ENCODE results near the gene UCN. TPM values are rescaled to one million over a fixed set of nuclear protein-coding genes. Genes with fewer than 3 reads are reported as not detected.
A peak's percentile ranks its signal among the peaks of the same experiment; 100 is the strongest.
"Not testable (repeated sequence)": the region's sequence is repeated elsewhere in the genome, so short reads cannot be mapped to it uniquely, and the experiment has no call there.

Gene UCN
- total RNA-seq, 1 donor from 2014 or later = not detected

DNA sequence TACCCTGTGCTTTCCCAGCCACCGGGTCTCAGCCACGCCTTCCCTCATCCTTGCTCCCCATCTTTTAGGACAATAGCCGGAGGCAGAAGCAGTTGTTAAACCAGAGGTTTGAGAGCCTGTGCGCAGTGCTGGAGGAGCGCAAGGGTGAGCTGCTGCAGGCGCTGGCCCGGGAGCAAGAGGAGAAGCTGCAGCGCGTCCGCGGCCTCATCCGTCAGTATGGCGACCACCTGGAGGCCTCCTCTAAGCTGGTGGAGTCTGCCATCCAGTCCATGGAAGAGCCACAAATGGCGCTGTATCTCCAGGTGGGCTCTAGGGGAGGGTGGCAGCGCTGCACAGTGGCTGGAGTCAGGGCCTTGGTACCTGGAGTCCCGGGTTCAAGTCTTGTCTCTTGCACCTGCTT, 2.7 kb downstream of the UCN start:
- Histone ChIP-seq H3K36me3 (peaks cover 0 to 11% of the 10 kb centered on the region in 2 donors), H3K27me3 (peaks cover 12% of the 10 kb centered on the region), H3K27ac (no peak overlapping the region), H3K4me1 (peaks cover 0 to 19% of the 10 kb centered on the region in 2 donors), H3K4me3 (no peak overlapping the region), H3K9me3 (no peaks in the 10 kb centered on the region)
- TF ChIP-seq, protein P1, sequence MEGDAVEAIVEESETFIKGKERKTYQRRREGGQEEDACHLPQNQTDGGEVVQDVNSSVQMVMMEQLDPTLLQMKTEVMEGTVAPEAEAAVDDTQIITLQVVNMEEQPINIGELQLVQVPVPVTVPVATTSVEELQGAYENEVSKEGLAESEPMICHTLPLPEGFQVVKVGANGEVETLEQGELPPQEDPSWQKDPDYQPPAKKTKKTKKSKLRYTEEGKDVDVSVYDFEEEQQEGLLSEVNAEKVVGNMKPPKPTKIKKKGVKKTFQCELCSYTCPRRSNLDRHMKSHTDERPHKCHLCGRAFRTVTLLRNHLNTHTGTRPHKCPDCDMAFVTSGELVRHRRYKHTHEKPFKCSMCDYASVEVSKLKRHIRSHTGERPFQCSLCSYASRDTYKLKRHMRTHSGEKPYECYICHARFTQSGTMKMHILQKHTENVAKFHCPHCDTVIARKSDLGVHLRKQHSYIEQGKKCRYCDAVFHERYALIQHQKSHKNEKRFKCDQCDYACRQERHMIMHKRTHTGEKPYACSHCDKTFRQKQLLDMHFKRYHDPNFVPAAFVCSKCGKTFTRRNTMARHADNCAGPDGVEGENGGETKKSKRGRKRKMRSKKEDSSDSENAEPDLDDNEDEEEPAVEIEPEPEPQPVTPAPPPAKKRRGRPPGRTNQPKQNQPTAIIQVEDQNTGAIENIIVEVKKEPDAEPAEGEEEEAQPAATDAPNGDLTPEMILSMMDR (IDR thresholded peaks at IDR 0.05) = no peak
- intact Hi-C loops (cut with DNase I) = no loop called here
- no peak for DNase-seq (ENCODE audit: low spot score in 2 of 2)

DNA sequence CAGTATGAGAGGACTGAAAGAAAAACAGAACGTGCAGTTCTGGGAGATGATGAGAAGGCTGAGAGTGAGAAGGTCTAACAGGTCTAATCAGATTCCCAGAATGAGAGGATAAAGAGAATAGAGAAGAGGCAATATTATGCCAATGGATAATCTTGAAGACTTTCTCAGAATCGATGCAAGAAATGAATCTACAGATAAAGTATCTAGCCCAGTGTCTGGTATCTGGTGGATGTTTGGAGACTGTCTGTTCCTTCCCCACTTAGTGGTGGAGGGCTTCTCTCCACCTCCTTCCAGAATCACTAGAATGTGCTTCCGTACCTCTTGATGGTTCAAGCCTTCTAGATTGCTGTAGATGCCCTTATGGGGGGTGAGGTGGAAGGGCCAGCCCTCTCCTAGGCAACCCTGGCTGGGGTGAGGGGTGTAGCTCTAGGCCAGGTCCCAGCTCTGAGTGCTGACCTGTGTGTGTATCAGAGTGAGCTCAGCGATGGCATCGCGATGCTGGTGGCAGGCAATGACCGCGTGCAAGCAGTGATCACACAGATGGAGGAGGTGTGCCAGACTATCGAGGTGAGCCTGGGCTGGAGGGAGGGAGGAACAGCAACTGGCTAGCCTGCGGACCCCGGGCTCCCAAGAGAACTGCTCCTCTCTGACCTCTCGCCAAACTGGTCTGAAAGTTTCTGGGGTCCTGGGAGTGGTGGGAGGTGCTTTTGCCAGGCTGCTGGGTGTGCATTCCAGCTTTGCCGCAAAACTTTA, 3.6 kb downstream of the UCN start:
- Histone ChIP-seq H3K4me3 (no peak overlapping the region), H3K36me3 (peaks cover 0 to 4% of the 10 kb centered on the region in 2 donors), H3K27me3 (peaks cover 12% of the 10 kb centered on the region), H3K4me1 (peaks cover 0 to 19% of the 10 kb centered on the region in 2 donors), H3K9me3 (no peaks in the 10 kb centered on the region), H3K27ac (no peak overlapping the region)
- no peak for DNase-seq (ENCODE audit: low spot score in 2 of 2)
- TF ChIP-seq, protein P1 (IDR thresholded peaks at IDR 0.05) = no peak
- intact Hi-C loops (cut with DNase I) = no loop called here

DNA sequence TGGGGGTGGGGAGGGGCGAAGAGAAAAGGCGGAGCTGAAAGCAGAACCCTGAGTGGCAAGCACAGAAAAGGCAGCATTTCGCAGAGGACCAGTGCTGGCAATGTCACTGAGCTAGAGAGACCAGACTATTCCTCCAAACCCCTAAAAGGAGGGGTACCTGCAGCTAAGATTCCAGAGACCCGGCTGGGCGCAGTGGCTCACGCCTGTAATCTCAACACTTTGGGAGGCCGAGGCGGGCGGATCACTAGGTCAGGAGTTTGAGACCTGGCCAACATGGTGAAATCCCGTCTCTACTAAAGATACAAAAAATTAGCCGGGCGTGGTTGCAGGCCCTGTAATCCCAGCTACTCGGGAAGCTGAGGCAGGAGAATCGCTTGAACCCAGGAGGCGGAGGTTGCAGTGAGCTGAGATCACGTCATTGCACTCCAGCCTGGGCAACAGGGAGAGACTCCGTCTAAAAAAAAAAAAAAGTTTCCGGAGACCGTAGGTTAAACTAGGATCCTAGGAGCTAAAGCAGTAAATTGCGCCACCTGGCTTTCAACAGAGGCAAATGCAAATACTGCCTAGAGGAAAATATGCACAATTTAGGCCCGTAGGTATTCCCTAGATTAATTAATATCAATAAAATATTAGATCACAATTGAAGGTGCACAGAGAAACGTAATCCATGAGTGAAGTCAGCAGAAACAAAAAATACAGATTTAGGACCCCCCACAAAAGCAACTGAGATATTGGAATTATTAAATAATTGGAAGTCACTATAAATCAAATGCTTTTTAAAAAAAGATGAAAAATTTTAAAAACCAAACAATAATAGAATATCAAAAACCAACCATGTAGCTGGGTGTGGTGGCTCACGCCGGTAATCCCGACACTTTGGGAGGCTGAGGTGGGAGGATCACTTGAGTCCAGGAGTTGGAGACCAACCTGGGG, 4.9 kb downstream of the UCN start:
- no peak for DNase-seq (ENCODE audit: low spot score in 2 of 2)

DNA sequence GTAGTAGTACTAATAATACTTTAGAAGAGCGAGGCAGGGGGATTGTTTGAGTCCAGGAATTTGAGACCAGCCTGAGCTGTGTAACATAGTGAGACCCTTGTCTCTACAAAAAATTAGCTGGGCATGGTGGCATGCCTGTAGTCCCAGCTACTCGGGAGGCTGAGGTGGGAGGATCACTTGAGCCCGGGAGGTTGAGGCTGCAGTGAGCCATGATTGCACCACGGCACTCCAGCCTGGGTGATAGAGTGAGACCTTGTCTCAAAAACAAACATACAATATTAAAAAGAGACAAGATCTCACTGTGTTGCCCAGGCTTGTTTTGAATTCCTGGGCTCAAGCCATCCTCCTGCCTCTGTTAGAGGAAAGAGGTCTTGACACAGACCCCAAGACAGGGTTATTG, 7.6 kb downstream of the UCN start:
- H3K27ac ChIP-seq; H3K9me3 ChIP-seq; H3K4me3 ChIP-seq; H3K4me1 ChIP-seq; intact Hi-C loops (cut with DNase I); H3K36me3 ChIP-seq; H3K27me3 ChIP-seq; DNase-seq (ENCODE audit: low spot score in 2 of 2): not testable (repeated sequence)

More for the DNA sequence above, 4.9 kb downstream of the UCN start:
- H3K27me3 ChIP-seq = peaks cover 12% of the 10 kb centered on the region
- no peak overlapping the region for H3K27ac ChIP-seq
- peaks cover 0 to 19% of the 10 kb centered on the region in 2 donors for H3K4me1 ChIP-seq
- no peaks in the 10 kb centered on the region for H3K9me3 ChIP-seq
- H3K4me3 ChIP-seq = peak overlapping the region; percentile 37 to 48
- H3K36me3 ChIP-seq = no peaks in the 10 kb centered on the region
- TF ChIP-seq, protein P1 (IDR thresholded peaks at IDR 0.05) = peak; percentile 72 to 79 (median 75)
- intact Hi-C loops (cut with DNase I) = no loop called here

DNA sequence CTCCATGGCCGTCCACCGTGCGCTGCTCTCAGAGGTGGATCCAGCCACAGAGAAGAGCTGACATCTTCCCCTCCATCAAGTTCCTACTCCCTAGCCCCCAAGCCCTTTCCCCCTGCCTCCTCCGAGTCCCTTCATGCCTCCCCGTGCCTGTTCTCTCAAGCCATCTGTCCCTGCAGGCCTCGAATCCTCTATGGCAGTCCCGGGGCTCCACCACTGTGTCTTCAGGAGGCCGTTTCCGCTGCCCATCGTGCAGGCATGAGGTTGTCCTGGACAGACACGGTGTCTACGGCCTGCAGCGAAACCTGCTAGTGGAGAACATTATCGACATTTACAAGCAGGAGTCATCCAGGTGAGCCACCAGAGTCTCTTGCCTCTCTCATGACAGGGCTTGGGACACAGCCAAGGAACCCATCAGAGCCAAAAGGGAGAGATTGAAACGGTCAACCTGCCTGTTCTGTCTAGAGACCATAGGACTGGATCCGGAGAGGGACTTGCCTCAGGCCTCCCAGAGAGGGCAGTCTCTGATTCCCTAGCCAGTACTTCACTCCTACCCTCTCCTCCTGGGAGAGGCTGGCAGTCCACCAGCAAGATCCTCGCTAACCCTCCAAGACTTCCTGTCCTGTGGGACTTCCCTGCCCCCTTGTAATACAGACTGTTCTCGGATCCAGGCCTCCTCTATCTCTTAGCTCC, 9.7 kb downstream of the UCN start:
- intact Hi-C loops (cut with DNase I) = no loop called here
- Histone ChIP-seq H3K4me3 (no peak overlapping the region), H3K27me3 (no peaks in the 10 kb centered on the region), H3K27ac (no peak overlapping the region), H3K4me1 (peaks cover 0 to 4% of the 10 kb centered on the region in 2 donors), H3K9me3 (no peaks in the 10 kb centered on the region), H3K36me3 (no peaks in the 10 kb centered on the region)
- DNase-seq (ENCODE audit: low spot score in 2 of 2) = no peak
- TF ChIP-seq, protein P1 (IDR thresholded peaks at IDR 0.05) = no peak
